ENCODE measurements around the gene TP73. TPM values are rescaled to one million over a fixed set of nuclear protein-coding genes. Genes with fewer than 3 reads are reported as not detected.

Gene TP73
- total RNA-seq, 3 donors from 2014 or later (not counting 1 experiment from before 2014, with no cell fraction given), result 0.28 to 0.50 (median 0.39) TPM

- Mint-ChIP-seq H3K27ac (no peak overlapping the region), H3K4me1 (no peaks in the 10 kb centered on the region), H3K4me3 (no peak overlapping the region), H3K36me3 (no peaks in the 10 kb centered on the region), H3K27me3 (ENCODE audit: low read depth in 2 of 2) (peaks cover 7 to 10% of the 10 kb centered on the region in 2 donors), H3K9me3 (no peaks in the 10 kb centered on the region)
- Histone ChIP-seq H3K27me3 (ENCODE audit: control insufficient read depth, insufficient read depth, low read length) (no peaks in the 10 kb centered on the region), H3K27ac (ENCODE audit: low read length) (peak overlapping the region; percentile 29), H3K4me3 (ENCODE audit: low read length) (no peak overlapping the region), H3K9me3 (ENCODE audit: control insufficient read depth, insufficient read depth, low read length) (no peaks in the 10 kb centered on the region), H3K36me3 (ENCODE audit: control insufficient read depth, insufficient read depth, low read length) (no peaks in the 10 kb centered on the region), H3K4me1 (ENCODE audit: control insufficient read depth, insufficient read depth, low read length) (peaks cover 23% of the 10 kb centered on the region)
- DNase-seq, result no peak
- no peak for ATAC-seq
- WGBS (ENCODE audit: insufficient coverage), result 81% methylated on average over 14 of the region's 14 CpGs
- intact Hi-C loops (cut with micrococcal nuclease), result no loop called here
- TF ChIP-seq CTCF (IDR thresholded peaks at IDR 0.05), result no peak
Measured at GRCh38 chr1:3664700-3665375, 12.5 kb downstream of the TP73 start.

GRCh38 chr1:3668148-3668547 lies 15.8 kb downstream of the TP73 start:
- Mint-ChIP-seq H3K4me3 (no peak overlapping the region), H3K27ac (no peak overlapping the region), H3K36me3 (no peaks in the 10 kb centered on the region), H3K4me1 (no peaks in the 10 kb centered on the region), H3K9me3 (no peaks in the 10 kb centered on the region), H3K27me3 (ENCODE audit: low read depth in 2 of 2) (peaks cover 7 to 10% of the 10 kb centered on the region in 2 donors)
- no peaks in the 10 kb centered on the region for H3K36me3 ChIP-seq (ENCODE audit: control insufficient read depth, insufficient read depth, low read length)
- DNase-seq (no peak), ATAC-seq (no peak)
- peaks cover 23% of the 10 kb centered on the region for H3K4me1 ChIP-seq (ENCODE audit: control insufficient read depth, insufficient read depth, low read length)
- intact Hi-C loops (cut with micrococcal nuclease), result no loop called here
- H3K27ac ChIP-seq (ENCODE audit: low read length), result no peak overlapping the region
- 89% methylated on average over 8 of the region's 8 CpGs for WGBS (ENCODE audit: insufficient coverage)
- H3K9me3 ChIP-seq (ENCODE audit: control insufficient read depth, insufficient read depth, low read length), result no peaks in the 10 kb centered on the region
- no peaks in the 10 kb centered on the region for H3K27me3 ChIP-seq (ENCODE audit: control insufficient read depth, insufficient read depth, low read length)
- H3K4me3 ChIP-seq (ENCODE audit: low read length), result no peak overlapping the region
- TF ChIP-seq CTCF (IDR thresholded peaks at IDR 0.05), result no peak

- Mint-ChIP-seq H3K4me1 (peaks cover 0 to 4% of the 10 kb centered on the region in 2 donors), H3K4me3 (no peak overlapping the region), H3K36me3 (no peaks in the 10 kb centered on the region), H3K27me3 (ENCODE audit: low read depth in 2 of 2) (peaks cover 7 to 10% of the 10 kb centered on the region in 2 donors), H3K27ac (no peak overlapping the region), H3K9me3 (no peaks in the 10 kb centered on the region)
- Histone ChIP-seq H3K36me3 (ENCODE audit: control insufficient read depth, insufficient read depth, low read length) (no peaks in the 10 kb centered on the region), H3K27me3 (ENCODE audit: control insufficient read depth, insufficient read depth, low read length) (no peaks in the 10 kb centered on the region), H3K4me3 (ENCODE audit: low read length) (no peak overlapping the region), H3K9me3 (ENCODE audit: control insufficient read depth, insufficient read depth, low read length) (no peaks in the 10 kb centered on the region), H3K27ac (ENCODE audit: low read length) (no peak overlapping the region), H3K4me1 (ENCODE audit: control insufficient read depth, insufficient read depth, low read length) (peaks cover 27% of the 10 kb centered on the region)
- no peak for TF ChIP-seq CTCF (IDR thresholded peaks at IDR 0.05)
- 51% methylated on average over 30 of the region's 30 CpGs for WGBS (ENCODE audit: insufficient coverage)
- DNase-seq (no peak), ATAC-seq (no peak)
- intact Hi-C loops (cut with micrococcal nuclease), result no loop called here
Measured at GRCh38 chr1:3668585-3669300, 16.4 kb downstream of the TP73 start.

Measured in natural killer cell (primary cell).